C4-2B (cell line): ENCODE measurements around the gene PADI1.

Experiments used
- H3K27ac ChIP-seq: fragments of 450-650 bp; 2 replicates; pipeline ENCODE4 v1.5.1; 2017
- ZFX ChIP-seq: fragments of 450-650 bp; IDR thresholded peaks from 2 replicates; pipeline ENCODE4 v1.6.1; 2017
- TF ChIP-seq, protein P1 (sequence below): fragments of 450-650 bp; conservative IDR thresholded peaks from 2 replicates; pipeline ENCODE4 v1.5.1; 2017; ENCODE audit warnings: mild to moderate bottlenecking

Gene PADI1

DNA sequence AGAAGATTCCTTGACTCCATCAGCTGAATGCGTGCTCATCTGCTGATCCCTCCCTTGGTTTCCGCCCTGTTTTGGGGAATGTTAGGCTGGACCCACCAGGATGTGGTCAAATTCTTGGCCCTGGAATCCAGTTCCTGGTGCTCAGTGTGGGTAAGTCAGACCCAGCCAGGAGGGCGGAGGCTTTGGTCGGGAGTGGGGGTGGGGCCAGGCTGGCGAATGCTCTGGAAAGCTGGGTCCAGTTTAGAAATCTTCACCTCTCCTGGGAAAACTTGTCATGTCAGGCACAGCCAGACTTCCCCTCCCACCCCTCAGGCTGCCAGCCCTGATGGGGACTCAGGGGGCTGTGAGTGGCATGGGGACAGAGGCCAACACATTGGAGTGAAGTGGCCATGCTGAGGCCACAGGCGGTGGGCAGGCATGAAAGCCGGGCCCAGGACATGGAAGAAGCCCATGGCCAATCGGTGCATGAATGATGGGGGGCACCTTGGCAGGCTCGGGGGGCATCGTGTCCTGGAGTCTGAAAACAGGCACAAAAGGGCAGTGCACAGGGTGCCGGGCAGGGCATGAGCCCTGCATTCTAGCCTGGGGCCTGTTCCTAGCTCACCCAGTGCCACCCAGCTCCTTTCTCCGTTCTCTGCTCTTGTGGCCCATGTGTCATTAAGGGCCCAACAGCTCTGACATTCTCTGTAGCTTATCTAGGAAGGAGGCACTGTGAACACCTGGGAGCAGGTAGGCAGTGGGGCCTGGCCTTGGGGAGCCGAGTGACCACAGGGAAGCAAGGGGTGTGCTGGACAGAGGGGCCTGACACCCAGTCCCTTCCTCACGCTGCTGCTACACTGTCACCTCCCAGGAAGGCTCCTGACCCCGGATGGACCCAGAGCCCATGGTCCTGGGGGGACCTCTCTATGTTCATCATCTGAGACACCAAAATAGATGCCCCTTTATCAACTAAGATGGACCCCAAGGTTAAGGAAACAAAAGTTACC lies 14.6 kb upstream of the PADI1 start:
- no peak for TF ChIP-seq ZFX
- TF ChIP-seq, protein P1, sequence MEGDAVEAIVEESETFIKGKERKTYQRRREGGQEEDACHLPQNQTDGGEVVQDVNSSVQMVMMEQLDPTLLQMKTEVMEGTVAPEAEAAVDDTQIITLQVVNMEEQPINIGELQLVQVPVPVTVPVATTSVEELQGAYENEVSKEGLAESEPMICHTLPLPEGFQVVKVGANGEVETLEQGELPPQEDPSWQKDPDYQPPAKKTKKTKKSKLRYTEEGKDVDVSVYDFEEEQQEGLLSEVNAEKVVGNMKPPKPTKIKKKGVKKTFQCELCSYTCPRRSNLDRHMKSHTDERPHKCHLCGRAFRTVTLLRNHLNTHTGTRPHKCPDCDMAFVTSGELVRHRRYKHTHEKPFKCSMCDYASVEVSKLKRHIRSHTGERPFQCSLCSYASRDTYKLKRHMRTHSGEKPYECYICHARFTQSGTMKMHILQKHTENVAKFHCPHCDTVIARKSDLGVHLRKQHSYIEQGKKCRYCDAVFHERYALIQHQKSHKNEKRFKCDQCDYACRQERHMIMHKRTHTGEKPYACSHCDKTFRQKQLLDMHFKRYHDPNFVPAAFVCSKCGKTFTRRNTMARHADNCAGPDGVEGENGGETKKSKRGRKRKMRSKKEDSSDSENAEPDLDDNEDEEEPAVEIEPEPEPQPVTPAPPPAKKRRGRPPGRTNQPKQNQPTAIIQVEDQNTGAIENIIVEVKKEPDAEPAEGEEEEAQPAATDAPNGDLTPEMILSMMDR = no peak
- no peak overlapping the region for H3K27ac ChIP-seq

DNA sequence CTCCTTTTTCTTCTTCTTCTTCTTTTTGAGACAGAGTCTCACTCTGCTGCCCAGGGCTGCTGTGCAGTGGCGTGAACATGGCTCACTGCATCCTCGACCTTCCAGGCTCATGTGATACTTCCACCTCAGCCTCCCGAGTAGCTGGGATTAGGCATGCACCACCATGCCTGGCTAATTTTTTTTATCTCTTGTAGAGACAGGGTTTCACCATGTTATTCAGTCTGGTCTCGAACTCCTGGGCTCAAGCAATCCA lies 13.0 kb upstream of the PADI1 start:
- TF ChIP-seq, protein P1 = no peak
- TF ChIP-seq ZFX = no peak
- H3K27ac ChIP-seq = no peak overlapping the region

GRCh38 chr1:17192394-17193221 lies 12.3 kb upstream of the PADI1 start:
- TF ChIP-seq, protein P1 = no peak
- TF ChIP-seq ZFX = no peak
- H3K27ac ChIP-seq = no peak overlapping the region

GRCh38 chr1:17193222-17194132 lies 11.5 kb upstream of the PADI1 start:
- H3K27ac ChIP-seq = no peak overlapping the region
- TF ChIP-seq, protein P1 = no peak

- no peak overlapping the region for H3K27ac ChIP-seq
- TF ChIP-seq, protein P1 = no peak
- no peak for TF ChIP-seq ZFX
Observed at GRCh38 chr1:17194133-17194475, 10.8 kb upstream of the PADI1 start.

DNA sequence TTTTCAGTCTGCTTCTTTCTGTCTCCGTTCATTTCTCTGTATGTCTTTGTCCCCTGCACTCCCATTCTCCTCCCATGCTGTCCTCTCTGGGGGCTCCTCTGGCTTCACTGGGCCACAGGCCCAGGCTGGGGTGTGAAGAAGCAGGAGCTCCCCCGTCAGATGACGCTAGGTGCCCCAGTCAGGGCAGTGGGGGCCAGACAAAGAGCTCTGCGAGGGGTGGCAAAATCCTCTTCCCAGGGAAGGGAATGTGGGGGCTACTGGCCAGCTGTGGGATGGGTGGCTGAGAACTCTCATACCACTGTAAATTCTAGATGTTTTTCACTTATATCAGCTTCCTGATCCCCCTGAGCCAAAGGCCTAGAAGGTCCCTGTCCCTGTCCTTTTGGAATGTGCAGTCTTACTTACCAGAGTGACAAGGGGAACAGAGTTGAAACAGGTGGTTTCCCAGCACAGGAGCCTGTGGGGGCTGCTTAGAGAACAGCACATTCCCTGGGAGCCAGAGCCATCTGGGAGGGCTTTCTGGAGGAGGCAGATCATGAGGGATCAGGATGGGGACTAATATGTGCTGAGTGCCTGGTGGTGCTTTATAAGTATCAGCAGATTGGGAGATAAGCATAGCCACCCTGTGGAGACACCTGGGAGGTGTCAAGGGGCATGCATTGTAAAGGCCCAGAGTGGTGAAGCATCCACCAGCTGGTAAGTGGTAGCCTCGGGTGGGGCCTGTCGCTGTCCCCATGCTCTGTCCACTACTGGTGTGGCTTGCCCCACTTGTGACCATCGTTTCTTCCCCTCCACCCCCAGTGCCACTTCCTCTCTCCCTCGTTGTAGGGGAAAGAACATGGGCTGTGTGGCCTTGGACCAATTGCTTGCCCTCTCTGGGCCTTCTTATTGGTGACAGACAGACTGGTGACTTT lies 10.1 kb upstream of the PADI1 start:
- no peak overlapping the region for H3K27ac ChIP-seq
- TF ChIP-seq, protein P1 = no peak
- no peak for TF ChIP-seq ZFX
